DMS153 (cell line): Measurements from ENCODE around the gene CLUH.

ENCODE experiments used
- DNase-seq: peaks from one replicate; lab custom pipeline; 2025; lab: John Stamatoyannopoulos, UW

Gene CLUH

GRCh38 chr17:2721603-2722002, 10.0 kb upstream of the CLUH start:
- DNase-seq = no peak

DNA sequence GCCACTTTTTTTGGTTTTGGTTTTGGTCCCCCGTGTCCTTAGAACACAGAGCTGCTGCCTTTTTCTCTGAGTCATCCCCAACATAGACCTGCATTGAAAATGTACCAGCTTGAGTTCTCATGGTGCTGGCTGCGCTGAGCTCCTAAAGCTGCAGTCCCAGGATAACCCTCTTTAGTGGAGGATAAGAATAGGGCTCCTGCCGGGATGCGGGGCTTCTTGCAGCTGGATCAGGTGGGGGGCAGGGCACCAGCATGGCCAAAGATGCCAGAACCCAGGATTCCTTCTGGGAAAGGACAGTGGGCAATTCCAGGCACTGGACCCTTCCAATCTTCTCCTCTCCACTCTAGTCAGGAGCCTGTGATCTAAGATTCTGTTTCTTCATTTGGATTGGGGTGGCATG, 8.3 kb upstream of the CLUH start:
- no peak for DNase-seq

DNA sequence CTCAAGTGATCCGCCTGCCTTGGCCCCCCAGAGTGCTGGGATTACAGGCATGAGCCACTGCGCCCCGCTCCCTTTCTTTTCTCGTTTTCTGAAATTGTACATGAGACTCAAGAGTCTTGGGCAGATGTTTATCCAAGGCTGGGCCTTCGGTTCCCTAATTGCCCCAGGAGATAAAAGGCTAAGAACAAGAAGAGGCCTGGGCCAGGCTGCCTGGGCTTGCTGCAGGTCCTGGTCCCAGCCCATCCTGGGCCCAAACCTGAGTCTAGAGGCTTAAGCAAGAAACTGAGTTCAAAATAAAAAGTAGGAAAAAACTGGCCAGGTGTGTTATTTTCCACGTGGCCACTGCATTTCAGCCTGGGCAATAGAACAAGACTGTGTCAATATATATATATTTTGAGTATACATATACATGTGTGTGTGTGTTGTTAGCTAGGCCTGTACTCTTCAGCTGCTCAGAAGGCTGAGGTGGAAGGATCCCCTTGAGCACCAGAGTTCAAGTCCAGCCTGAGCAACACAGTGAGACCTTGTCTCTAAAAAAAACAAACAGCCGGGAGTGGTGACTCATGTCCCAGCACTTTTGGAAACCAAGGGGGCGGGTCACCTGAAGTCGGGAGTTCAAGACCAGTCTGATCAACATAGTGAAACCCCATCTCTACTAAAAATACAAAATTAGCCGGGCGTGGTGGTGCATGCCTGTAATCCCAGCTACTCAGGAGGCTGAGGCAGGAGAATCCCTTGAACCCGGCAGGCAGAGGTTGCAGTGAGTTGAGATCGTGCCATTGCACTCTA, 6.8 kb upstream of the CLUH start:
- DNase-seq = no peak

DNA sequence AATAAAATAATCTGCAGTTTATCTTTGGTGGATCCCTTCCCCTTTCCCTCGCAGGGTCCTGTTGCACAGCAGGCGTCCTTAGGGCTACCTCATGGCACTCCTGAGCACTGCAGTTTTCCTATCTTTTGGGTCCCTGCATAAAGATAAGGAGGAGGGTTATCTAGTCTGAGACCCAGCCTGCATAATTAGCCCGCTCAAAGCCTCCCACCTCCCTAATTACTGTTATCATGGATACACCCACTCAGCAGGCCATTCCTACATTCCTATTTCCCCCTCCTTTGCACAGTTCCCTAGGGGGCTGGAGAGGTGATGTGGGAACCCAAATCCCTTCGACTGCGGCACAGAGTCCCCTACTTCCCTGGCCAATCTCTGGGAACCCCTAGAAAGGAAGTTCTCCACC, 5.1 kb upstream of the CLUH start:
- no peak for DNase-seq

- DNase-seq = no peak
Measured at GRCh38 chr17:2713881-2714280, 2.3 kb upstream of the CLUH start.

- DNase-seq = no peak
Measured at GRCh38 chr17:2712300-2713043, 908 bp upstream of the CLUH start.

DNA sequence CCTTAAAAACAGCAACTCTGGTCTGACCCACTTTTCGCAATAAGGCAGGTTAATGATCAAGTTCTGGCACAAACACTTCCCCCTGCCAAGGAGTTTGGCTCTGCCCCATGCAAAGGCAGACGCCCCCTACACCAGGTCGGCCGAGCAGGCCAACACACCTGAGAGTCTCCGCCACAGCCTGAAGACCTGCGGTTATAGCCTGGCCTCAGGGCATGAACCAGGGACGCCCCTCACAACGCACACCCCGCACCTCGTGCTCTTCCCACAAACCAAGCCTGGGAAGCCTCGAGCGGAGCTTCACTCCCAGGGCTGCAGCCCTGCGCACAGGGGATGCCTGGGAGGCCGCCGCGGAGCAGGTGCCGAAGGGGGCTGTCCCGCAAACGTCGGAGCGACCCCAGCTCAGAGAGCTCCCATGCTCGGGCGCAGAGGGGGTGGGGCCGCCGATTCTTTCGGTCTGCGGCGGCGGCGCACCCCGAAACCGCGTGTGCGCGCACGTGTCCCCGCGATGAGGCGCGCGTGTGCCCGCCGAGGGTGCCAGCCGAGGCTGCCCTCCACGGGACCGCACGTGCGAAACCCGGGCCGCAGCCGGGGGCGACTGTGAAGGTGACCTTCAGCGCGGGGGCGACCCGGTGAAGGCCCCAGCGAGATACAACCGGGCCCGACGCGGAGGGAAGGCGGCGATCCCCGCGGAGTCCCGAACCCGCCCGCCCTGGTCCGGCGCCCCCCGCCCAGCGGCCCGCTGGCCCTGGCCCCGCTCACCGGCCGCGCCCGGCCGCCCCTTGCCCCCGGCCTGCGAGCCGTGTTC, 559 bp downstream of the CLUH start:
- no peak for DNase-seq

DNA sequence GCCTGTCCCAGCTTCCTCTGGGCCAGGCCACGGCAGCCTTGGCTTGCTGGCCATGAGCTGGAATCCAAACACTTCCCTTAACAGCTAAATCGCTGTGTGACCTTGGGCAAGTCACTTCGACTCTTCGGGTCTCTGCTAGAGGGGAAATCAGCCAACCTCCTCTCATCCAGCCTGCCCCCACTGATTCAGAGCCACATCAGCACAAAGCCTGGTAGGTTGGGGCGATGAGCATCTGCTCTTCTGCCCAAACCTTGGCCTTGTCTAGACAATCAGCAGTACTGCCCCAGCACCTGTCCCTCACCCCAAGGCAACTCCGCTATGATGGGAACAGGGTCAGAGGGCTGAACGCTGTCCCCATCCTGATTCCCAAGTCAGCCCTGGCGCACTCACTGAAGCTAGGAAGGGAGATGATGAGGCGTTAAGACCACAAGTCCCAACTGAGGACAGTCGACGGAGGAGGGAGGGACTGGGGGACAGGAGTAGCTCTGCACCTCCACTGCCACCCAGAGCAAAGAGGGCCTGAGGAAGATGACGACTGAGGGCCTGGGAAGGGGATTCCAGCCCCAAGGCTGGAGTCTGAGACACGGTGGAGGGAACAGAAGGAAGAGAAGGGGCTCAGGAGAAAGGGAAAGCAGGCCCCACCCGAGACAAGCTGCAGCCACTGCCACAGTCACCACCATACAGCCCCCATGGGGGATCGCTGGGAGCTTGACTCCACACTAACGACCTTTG, 1.3 kb downstream of the CLUH start:
- no peak for DNase-seq

DNA sequence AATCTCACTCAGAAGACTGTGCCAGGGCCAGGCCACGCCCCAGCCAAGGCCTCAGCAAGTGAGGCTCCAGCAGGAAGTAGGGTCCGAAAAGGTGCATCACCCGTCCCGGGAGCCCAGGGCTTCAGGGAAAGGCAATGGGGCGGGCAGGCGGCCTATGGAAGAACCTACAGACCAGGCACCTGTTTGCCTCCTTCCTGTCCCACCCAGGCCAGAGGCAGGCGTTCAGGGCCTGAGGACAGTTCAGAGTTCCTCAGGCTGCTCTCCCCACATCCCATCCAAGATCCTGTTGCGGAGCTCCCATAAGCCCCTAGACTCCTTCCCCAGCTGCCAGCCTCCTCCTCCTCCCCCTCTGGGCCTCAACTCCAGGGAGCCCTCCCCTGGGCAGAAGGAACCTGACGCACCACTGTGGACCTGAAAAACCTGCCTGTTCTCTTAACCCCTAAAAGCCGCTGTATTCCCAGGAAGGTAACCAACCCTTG, 2.3 kb downstream of the CLUH start:
- DNase-seq = no peak

DNA sequence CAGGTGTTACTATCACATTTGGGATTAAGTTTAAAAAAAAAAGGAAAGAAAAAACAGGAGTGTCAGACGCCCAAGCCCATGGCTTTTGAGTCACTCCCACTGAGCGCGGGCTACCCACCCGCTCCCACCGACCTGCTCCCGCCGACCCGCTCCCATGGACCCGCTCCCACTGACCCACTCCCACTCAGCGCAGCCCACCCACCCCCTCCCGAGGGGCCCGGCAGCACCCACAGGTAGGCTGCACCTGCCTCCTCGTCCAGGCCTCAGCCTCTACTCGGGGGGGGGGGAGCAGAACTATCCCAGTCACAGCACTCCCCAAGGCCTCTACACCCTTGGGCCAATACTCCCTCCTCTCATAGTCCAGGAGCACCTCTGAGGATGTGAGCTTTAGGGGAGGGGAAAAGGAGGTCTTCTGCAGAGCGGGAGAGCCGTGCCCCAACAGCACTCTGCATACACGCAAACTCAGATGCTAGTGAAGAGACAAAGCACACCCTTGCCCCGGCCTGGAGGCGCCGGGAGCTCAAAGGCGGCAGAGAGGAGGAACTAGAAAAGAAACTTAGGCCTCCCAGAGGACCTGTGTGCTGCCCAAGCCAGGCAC, 2.9 kb downstream of the CLUH start:
- no peak for DNase-seq

DNA sequence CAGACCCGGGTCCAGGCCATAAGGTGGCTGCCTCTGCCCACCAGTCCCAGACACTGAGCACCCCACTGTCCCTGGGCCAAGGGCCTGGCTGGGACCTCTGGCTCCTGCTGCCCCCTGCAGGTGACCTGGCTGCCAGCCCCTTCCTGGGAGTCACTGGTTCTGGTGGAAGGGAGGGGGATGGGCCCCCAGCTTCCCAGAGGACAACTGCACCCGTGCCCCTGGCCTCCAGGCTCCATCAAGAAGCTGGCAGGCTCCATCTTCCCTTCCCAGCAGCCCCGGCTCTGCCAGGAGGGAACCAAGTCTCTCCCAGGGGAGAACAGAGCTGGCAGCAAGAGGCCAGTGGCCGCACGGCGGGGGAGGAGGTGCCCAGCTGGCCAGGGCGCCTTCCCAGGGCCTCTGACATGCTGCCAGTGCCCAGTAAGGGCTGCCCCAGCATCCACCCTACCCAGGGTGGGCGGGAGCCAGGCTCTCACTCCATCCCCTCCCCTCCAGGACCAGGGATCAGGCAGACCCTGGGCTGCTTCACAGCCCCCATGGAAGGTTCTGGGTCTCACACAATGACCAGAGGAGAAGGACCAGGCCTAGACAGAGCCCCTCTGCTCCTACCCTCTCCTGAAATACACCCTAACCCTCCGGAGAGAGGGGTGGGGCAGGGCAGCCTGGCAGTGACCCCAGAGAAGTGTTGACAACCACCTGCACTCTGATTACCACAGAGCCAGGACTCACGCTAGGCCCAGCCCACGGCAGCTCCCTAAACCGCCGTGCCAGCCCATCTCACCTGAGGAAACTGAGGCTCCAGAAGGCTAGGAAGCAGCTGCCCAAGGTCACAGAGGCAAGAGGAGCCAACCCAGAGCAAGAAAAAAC, 3.6 kb downstream of the CLUH start:
- DNase-seq = no peak

GRCh38 chr17:2706911-2707510, 4.6 kb downstream of the CLUH start:
- DNase-seq = no peak

DNA sequence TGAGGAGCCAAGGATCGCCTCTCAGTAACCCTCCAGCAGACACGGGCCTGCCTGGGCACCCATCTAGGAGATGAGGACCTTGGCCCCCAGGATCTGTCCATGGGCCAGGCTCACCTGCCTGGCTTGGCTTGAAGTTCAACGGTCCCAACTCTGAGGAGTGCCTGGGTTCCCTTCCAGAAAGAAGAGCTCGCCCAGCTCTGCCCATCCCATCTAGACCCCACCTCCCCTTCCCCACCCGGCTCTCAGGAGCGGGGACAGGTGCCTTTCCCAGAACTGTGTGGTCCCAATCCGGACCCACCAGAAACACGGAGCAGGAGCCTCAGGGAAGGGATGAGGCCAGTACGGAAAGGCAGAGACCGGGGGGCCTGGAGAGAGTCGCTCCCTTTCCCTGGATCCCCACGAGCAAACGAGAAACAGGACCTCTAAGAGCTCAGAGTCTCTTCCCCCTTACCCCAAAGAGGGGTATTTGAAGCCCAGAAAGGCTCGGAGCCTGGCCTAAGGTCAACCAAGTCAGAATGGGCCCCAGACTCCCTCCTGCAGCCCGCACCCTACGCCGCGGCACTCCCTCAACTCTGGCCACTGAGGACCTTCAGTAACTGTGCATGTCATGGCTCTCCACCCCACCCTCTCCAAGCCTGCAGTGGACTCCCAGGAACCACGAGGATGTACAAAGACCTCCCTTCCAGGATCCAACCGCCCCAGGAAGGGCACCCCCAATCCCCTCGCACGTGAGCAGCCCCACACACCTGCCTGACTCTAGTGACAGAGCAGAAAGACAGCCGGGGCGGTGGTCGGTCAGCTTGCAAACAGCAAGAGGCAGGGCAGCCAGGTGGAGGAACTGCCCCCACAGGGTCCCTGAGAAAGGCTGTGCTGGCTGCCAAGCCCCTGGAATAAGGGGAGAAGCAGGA, 5.4 kb downstream of the CLUH start:
- no peak for DNase-seq

GRCh38 chr17:2705263-2705662, 6.3 kb downstream of the CLUH start:
- no peak for DNase-seq

DNA sequence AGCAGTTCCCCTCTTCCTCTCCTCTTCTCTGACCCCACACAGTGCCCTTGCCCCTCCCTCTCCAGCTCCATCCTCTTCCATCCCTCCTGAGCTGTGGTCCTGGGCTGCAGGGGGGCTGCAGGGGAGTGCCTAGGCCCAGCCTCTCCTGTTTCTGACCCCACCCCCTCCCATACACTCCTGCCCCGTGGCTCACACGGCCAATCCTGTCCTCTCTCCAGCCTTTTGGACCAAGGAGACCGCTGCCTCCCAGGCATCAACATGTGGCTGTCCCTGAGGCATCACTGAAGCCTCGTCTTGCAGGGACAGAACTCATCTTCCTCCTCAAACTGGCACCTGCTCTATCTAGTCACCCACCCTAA, 6.7 kb downstream of the CLUH start:
- no peak for DNase-seq

- DNase-seq = no peak
Measured at GRCh38 chr17:2704031-2704889, 7.3 kb downstream of the CLUH start.

- DNase-seq = no peak
Measured at GRCh38 chr17:2703606-2704005, 8.0 kb downstream of the CLUH start.

GRCh38 chr17:2703181-2703580, 8.4 kb downstream of the CLUH start:
- DNase-seq = no peak
